Measurements from ENCODE around the gene WNK1. TPM values are rescaled to one million over a fixed set of nuclear protein-coding genes. Genes with fewer than 3 reads are reported as not detected.
"Not testable (repeated sequence)": the region's sequence is repeated elsewhere in the genome, so short reads cannot be mapped to it uniquely, and the experiment has no call there.

WNK1 gene
- 366 TPM for total RNA-seq

DNA sequence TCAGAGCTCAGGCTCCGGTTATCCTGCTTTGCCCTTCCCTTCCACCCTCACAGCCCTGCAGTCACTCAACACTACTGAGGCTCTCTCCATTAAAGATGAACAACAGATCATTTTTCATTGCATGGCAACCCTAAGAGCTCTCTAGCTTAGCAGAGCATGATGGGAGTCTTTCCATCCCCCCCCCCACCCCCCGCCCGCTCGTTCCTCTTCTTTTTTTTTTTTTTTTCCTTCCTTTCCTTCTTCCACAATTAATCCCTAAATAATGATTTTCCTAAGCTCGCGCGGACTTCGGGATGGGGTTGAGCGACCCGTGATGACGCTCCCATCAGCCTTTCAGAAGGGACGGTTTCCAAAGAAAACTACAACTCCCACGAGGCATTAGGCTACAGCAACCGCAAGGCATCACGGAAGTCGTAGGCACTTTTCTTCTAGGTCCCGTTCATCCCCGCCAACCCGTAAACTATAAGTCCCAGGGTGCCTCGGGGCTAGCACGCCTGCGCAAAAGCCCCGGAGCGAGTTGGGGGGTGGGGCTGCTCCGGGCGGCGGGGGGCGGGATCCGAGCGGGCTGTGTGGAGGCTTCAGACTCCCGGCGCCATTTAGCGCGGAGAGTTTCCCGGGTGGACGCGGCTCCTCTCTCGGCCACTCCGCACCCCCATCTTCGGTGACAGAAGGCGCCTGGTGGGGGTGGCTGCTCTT, at the start of gene WNK1:
Gene WNK1, plus strand, starts transcription at position 581 of the 696 bp plus-strand sequence. CDS start 987 bp downstream, outside the sequence.
- no peaks in the 10 kb centered on the region for H3K36me3 ChIP-seq
- peak within 1 kb of the TSS; percentile 78 to 96 for H3K4me3 ChIP-seq
- H3K27ac ChIP-seq, result peak within 1 kb of the TSS; percentile 100
- H3K9me3 ChIP-seq, result no peaks in the 10 kb centered on the region
- no peaks in the 10 kb centered on the region for H3K27me3 ChIP-seq
- TF ChIP-seq POLR2AphosphoS5 (IDR thresholded peaks at IDR 0.05; ENCODE audit: insufficient read depth in 1 of 2, low read depth in 1 of 2), result peak; percentile 72 to 94
- peak in 1 of 2 donors; percentile 89 for TF ChIP-seq POLR2A (IDR thresholded peaks at IDR 0.05)
- TF ChIP-seq, protein P1, sequence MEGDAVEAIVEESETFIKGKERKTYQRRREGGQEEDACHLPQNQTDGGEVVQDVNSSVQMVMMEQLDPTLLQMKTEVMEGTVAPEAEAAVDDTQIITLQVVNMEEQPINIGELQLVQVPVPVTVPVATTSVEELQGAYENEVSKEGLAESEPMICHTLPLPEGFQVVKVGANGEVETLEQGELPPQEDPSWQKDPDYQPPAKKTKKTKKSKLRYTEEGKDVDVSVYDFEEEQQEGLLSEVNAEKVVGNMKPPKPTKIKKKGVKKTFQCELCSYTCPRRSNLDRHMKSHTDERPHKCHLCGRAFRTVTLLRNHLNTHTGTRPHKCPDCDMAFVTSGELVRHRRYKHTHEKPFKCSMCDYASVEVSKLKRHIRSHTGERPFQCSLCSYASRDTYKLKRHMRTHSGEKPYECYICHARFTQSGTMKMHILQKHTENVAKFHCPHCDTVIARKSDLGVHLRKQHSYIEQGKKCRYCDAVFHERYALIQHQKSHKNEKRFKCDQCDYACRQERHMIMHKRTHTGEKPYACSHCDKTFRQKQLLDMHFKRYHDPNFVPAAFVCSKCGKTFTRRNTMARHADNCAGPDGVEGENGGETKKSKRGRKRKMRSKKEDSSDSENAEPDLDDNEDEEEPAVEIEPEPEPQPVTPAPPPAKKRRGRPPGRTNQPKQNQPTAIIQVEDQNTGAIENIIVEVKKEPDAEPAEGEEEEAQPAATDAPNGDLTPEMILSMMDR (IDR thresholded peaks at IDR 0.05), result no peak
- H3K4me1 ChIP-seq, result peaks cover 35% of the 10 kb centered on the region
- peak; percentile 98 to 99 for DNase-seq (ENCODE audit: extremely low spot score in 2 of 2)
- intact Hi-C loops (cut with DNase I), result loop anchor here (2.0 to 10.0 kb wide), 3 partner anchors 60 to 181 kb away; no protein-coding TSS in a partner anchor

DNA sequence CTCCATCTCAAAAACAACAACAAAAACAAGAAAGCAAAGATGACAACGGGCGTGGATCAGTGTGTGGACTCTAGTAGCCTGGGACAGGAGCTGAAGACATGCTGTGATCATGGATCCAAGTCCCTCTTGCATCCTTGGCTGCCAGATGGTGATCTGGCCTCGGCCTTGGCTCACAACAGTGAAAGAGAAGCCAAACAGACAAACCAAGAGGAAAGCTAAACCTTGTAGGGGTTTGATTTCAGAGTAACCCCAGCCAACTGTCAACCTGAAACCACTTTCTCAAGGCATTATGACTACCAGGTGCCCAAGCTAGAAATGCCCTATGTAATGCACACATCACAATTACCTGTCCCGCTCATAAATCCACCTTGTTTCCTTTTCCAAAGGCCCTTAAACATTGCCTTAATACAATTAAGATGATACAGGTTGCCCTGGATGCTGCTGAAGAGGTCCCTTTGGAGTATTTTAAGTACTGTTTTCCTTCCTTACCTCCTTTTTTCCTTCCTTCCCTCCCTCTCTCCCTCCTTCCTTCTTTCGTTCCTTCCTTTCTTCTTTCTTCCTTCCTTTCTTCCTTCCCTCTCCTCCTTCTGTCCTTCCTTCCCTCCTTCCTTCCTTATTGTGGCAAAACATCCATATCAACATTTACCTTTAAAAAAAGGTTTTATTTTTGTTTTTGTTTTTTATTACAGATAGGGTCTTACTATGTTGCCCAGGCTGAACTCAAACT, 47.7 kb upstream of the WNK1 start:
- Histone ChIP-seq H3K36me3 (no peaks in the 10 kb centered on the region), H3K4me3 (no peak overlapping the region)
- no peak for DNase-seq (ENCODE audit: extremely low spot score in 2 of 2)

DNA sequence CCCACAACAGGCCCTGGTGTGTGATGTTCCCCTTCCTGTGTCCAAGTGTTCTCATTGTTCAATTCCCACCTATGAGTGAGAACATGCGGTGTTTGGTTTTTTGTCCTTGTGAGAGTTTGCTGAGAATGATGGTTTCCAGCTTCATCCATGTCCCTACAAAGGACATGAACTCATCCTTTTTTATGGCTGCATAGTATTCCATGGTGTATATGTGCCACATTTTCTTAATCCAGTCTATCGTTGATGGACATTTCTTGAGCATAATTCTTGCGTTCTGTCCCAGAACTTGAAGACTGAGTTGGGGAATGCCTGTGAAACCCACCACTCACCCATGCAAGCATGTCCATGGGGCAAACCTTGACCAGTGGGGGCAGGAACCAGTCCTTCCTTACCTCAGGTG, 44.3 kb upstream of the WNK1 start:
- H3K9me3 ChIP-seq; H3K36me3 ChIP-seq; DNase-seq (ENCODE audit: extremely low spot score in 2 of 2); H3K4me1 ChIP-seq; intact Hi-C loops (cut with DNase I); H3K4me3 ChIP-seq; H3K27me3 ChIP-seq; H3K27ac ChIP-seq: not testable (repeated sequence)

More for the DNA sequence above, 47.7 kb upstream of the WNK1 start:
- TF ChIP-seq POLR2A (IDR thresholded peaks at IDR 0.05), result no peak
- no peak for TF ChIP-seq POLR2AphosphoS5 (IDR thresholded peaks at IDR 0.05; ENCODE audit: insufficient read depth in 1 of 2, low read depth in 1 of 2)
- TF ChIP-seq, protein P1 (IDR thresholded peaks at IDR 0.05), result no peak
- H3K27ac ChIP-seq, result no peak overlapping the region
- intact Hi-C loops (cut with DNase I), result no loop called here
- no peaks in the 10 kb centered on the region for H3K27me3 ChIP-seq
- no peaks in the 10 kb centered on the region for H3K9me3 ChIP-seq
- no peaks in the 10 kb centered on the region for H3K4me1 ChIP-seq

DNA sequence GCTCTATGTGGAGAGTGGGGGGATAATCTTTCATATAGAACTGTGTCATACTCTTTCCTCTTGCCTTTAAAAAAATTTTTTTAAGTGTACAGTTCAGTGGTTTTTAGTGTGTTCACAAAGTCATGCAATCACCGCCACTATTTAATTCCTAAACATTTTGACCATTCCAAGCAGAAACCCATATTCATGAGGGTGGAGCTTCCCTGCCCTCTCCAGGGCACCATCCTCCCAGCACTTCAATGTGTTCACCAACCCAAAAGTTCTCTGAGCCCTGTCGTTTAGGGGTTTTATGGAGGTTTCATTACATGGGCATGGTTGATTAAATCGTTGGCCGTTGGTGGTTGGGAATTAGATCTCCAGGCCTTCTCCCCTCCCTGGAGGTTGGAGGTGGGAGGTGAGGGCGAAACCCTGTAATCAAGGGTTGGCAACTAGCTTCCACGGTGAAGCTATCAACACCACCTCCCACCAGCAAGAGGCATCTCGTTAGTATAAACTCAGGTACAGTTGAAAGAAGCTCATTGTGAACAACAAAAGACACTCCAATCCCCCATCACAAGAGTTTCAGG, 42.8 kb upstream of the WNK1 start:
- Histone ChIP-seq H3K27ac (no peak overlapping the region), H3K27me3 (no peaks in the 10 kb centered on the region), H3K4me1 (no peaks in the 10 kb centered on the region), H3K36me3 (no peaks in the 10 kb centered on the region), H3K4me3 (no peak overlapping the region), H3K9me3 (no peaks in the 10 kb centered on the region)
- no peak for DNase-seq (ENCODE audit: extremely low spot score in 2 of 2)
- intact Hi-C loops (cut with DNase I), result no loop called here
- TF ChIP-seq POLR2A (IDR thresholded peaks at IDR 0.05) (no peak), POLR2AphosphoS5 (IDR thresholded peaks at IDR 0.05; ENCODE audit: insufficient read depth in 1 of 2, low read depth in 1 of 2) (no peak)
- TF ChIP-seq, protein P1 (IDR thresholded peaks at IDR 0.05), result no peak

DNA sequence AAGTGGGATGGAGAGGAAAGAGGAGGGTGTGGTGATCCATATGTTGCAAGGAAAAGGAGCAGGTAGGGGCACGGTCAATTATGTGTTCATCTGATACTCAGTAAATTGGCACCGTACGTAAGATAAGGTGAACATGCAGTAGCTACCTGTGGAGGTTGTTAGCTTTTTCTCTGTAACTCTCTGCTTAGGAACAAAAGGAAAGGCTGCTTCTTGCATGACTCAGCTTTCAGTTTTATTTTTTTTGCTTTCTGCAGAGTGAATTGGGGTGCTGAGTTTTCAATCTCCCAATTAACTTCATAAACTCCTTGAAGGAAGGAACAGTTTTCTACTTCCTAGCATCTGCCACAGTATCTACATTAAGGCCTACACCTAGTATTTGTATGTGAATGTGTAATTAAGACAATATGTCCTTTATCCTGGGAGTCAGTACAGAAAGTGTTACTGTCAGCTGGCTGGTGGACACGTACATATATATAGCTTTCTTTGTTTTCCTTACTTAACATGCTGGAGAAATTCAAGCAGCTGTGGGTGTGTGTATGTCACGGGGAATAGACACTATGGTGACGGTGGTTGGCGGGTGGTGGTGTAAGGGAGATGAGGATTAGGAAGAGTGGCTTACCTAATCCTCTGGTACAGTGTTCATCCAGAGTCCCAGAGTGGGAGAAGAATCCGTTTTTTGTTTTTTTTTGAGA, 40.1 kb upstream of the WNK1 start:
- no peak for DNase-seq (ENCODE audit: extremely low spot score in 2 of 2)
- Histone ChIP-seq H3K4me3 (no peak overlapping the region), H3K27ac (no peak overlapping the region), H3K27me3 (no peaks in the 10 kb centered on the region), H3K9me3 (no peaks in the 10 kb centered on the region), H3K4me1 (no peaks in the 10 kb centered on the region), H3K36me3 (no peaks in the 10 kb centered on the region)
- TF ChIP-seq POLR2A (IDR thresholded peaks at IDR 0.05), result no peak
- TF ChIP-seq, protein P1 (IDR thresholded peaks at IDR 0.05), result no peak
- TF ChIP-seq POLR2AphosphoS5 (IDR thresholded peaks at IDR 0.05; ENCODE audit: insufficient read depth in 1 of 2, low read depth in 1 of 2), result no peak
- intact Hi-C loops (cut with DNase I), result no loop called here

All from vagina (tissue), 2 donors.